Measurements from ENCODE around the gene LAP3.

DNA sequence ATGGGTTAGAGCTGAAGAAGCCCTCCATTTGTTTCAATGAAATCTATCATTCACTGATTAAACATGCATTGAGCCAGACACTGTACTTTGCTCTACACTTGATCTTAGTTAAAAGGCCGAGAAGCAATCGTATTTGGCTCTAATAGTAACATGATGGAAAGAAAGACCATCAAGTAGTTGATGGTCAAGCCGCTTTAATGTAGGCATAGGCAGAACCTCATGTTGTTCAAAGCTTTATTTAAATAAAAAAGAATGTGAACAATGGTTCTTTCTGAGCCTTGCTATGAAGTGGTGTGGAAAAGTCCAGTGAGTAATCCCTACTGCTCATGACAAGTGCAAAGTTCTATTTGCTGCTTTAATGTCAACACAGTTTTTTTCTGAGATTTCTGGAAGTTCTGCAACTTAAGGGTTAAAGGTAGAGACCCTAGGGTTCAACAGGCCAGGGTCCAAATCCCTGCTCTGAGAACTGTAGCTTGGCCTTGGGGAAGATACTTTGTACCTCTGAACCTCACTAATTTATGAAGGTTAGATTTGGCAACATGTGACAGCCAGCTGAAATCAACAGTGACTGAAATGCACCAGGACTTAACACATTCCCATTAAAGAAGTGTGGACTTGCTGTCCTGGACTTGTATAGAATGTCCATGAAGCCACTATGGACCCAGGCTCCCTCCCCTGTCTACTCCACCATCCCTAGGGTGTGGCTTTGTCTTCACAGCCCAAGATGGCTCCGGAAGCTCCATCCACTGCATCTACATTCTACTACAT, 17.9 kb upstream of the LAP3 start:
- TF ChIP-seq, protein P1, sequence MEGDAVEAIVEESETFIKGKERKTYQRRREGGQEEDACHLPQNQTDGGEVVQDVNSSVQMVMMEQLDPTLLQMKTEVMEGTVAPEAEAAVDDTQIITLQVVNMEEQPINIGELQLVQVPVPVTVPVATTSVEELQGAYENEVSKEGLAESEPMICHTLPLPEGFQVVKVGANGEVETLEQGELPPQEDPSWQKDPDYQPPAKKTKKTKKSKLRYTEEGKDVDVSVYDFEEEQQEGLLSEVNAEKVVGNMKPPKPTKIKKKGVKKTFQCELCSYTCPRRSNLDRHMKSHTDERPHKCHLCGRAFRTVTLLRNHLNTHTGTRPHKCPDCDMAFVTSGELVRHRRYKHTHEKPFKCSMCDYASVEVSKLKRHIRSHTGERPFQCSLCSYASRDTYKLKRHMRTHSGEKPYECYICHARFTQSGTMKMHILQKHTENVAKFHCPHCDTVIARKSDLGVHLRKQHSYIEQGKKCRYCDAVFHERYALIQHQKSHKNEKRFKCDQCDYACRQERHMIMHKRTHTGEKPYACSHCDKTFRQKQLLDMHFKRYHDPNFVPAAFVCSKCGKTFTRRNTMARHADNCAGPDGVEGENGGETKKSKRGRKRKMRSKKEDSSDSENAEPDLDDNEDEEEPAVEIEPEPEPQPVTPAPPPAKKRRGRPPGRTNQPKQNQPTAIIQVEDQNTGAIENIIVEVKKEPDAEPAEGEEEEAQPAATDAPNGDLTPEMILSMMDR (IDR thresholded peaks at IDR 0.05) = no peak
- no peak for TF ChIP-seq POLR2A (IDR thresholded peaks at IDR 0.05)

Measured in adrenal gland (tissue), 5 donors.